Ishikawa (cell line): ENCODE results near the gene NFYC.

Source experiments
- CEBPB ChIP-seq: IDR thresholded peaks from 2 replicates; pipeline ENCODE4 v1.6.1; 2012
- CREB1 ChIP-seq: IDR thresholded peaks from 2 replicates; pipeline ENCODE4 v1.6.1; 2012; ENCODE audit warnings: low read depth
- EGR1 ChIP-seq: IDR thresholded peaks from 2 replicates; pipeline ENCODE4 v1.6.1; 2012
- EP300 ChIP-seq: IDR thresholded peaks from 2 replicates; pipeline ENCODE4 v1.6.1; 2012; ENCODE audit warnings: borderline replicate concordance
- FOXM1 ChIP-seq: IDR thresholded peaks from 2 replicates; pipeline ENCODE4 v1.6.1; 2012; ENCODE audit warnings: low read depth, borderline replicate concordance
- NFIC ChIP-seq: IDR thresholded peaks from 2 replicates; pipeline ENCODE4 v1.6.1; 2012
- RAD21 ChIP-seq: IDR thresholded peaks from 2 replicates; pipeline ENCODE4 v1.6.1; 2012; ENCODE audit warnings: low read depth
- TAF1 ChIP-seq: IDR thresholded peaks from 2 replicates; pipeline ENCODE4 v1.6.1; 2012; ENCODE audit warnings: low read depth, mild to moderate bottlenecking
- TCF12 ChIP-seq: IDR thresholded peaks from 2 replicates; pipeline ENCODE4 v1.6.1; 2012; ENCODE audit warnings: low read depth
- TEAD4 ChIP-seq: IDR thresholded peaks from 2 replicates; pipeline ENCODE4 v1.6.1; 2012
- YY1 ChIP-seq: IDR thresholded peaks from 2 replicates; pipeline ENCODE4 v1.6.1; 2012; ENCODE audit warnings: low read depth
- ZBTB7A ChIP-seq: IDR thresholded peaks from 2 replicates; pipeline ENCODE4 v1.6.1; 2012; ENCODE audit warnings: low read depth
- TF ChIP-seq, protein P1 (sequence below): IDR thresholded peaks from 2 replicates; pipeline ENCODE4 v1.6.1; 2012
- TF ChIP-seq, protein P2 (sequence below): IDR thresholded peaks from 2 replicates; pipeline ENCODE4 v1.6.1; 2012
- TF ChIP-seq, protein P3 (sequence below): IDR thresholded peaks from 2 replicates; pipeline ENCODE4 v1.6.1; 2012; ENCODE audit warnings: low read depth, mild to moderate bottlenecking

Gene NFYC

GRCh38 chr1:40799351-40799867 is 107.9 kb downstream of the NFYC start:
- TF ChIP-seq NFIC (no peak), EGR1 (no peak), CEBPB (no peak), TEAD4 (no peak), FOXM1 (no peak), ZBTB7A (no peak), TAF1 (no peak), YY1 (no peak), CREB1 (no peak), EP300 (no peak), RAD21 (no peak), TCF12 (no peak)
- TF ChIP-seq, protein P1, sequence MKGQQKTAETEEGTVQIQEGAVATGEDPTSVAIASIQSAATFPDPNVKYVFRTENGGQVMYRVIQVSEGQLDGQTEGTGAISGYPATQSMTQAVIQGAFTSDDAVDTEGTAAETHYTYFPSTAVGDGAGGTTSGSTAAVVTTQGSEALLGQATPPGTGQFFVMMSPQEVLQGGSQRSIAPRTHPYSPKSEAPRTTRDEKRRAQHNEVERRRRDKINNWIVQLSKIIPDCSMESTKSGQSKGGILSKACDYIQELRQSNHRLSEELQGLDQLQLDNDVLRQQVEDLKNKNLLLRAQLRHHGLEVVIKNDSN, result no peak
- TF ChIP-seq, protein P2, sequence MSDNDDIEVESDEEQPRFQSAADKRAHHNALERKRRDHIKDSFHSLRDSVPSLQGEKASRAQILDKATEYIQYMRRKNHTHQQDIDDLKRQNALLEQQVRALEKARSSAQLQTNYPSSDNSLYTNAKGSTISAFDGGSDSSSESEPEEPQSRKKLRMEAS, result no peak
- TF ChIP-seq, protein P3, sequence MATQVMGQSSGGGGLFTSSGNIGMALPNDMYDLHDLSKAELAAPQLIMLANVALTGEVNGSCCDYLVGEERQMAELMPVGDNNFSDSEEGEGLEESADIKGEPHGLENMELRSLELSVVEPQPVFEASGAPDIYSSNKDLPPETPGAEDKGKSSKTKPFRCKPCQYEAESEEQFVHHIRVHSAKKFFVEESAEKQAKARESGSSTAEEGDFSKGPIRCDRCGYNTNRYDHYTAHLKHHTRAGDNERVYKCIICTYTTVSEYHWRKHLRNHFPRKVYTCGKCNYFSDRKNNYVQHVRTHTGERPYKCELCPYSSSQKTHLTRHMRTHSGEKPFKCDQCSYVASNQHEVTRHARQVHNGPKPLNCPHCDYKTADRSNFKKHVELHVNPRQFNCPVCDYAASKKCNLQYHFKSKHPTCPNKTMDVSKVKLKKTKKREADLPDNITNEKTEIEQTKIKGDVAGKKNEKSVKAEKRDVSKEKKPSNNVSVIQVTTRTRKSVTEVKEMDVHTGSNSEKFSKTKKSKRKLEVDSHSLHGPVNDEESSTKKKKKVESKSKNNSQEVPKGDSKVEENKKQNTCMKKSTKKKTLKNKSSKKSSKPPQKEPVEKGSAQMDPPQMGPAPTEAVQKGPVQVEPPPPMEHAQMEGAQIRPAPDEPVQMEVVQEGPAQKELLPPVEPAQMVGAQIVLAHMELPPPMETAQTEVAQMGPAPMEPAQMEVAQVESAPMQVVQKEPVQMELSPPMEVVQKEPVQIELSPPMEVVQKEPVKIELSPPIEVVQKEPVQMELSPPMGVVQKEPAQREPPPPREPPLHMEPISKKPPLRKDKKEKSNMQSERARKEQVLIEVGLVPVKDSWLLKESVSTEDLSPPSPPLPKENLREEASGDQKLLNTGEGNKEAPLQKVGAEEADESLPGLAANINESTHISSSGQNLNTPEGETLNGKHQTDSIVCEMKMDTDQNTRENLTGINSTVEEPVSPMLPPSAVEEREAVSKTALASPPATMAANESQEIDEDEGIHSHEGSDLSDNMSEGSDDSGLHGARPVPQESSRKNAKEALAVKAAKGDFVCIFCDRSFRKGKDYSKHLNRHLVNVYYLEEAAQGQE, result no peak

- no peak for TF ChIP-seq TCF12
- no peak for TF ChIP-seq RAD21
- TF ChIP-seq EGR1, result no peak
- no peak for TF ChIP-seq TEAD4
- no peak for TF ChIP-seq FOXM1
- TF ChIP-seq, protein P2, result no peak
- TF ChIP-seq TAF1, result no peak
- no peak for TF ChIP-seq NFIC
- TF ChIP-seq ZBTB7A, result no peak
- TF ChIP-seq, protein P3, result no peak
- no peak for TF ChIP-seq CEBPB
- no peak for TF ChIP-seq CREB1
- TF ChIP-seq YY1, result no peak
- TF ChIP-seq EP300, result no peak
- TF ChIP-seq, protein P1, result no peak
Observed at GRCh38 chr1:40801742-40802077, 110.2 kb downstream of the NFYC start.

- TF ChIP-seq ZBTB7A (peak; percentile 80), CREB1 (no peak), EP300 (no peak), RAD21 (no peak), FOXM1 (no peak), NFIC (0 out of 2 replicates have a peak, but pooled peaks have one; percentile 20), YY1 (no peak)
- TF ChIP-seq, protein P1, result no peak
- TF ChIP-seq, protein P2, result peak; percentile 98
Observed at GRCh38 chr1:40802078-40802741, 110.7 kb downstream of the NFYC start.

DNA sequence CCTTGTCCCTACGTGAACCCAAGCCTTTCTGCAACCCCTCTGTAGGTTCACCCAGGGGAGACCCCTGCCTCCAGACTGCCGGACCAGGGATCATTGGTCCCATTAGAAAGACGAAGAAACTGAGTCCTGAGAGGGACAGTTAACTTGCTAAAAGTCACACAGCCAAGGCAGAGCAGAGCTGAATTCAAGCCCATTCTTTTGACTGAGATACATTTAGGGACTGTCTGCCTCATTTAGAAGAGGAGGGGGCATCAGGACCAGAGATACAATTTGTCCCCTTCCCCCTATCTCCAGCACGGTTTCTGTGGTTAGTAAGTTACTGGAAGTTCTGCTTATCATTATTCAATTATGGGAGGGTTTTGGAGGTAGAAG is 111.2 kb downstream of the NFYC start:
- TF ChIP-seq TEAD4, result no peak
- TF ChIP-seq, protein P1, result no peak
- no peak for TF ChIP-seq NFIC
- no peak for TF ChIP-seq FOXM1
- no peak for TF ChIP-seq CEBPB
- no peak for TF ChIP-seq TAF1
- no peak for TF ChIP-seq ZBTB7A
- no peak for TF ChIP-seq TCF12
- TF ChIP-seq CREB1, result no peak
